ENCODE measurements around the gene BCL2L15. TPM values are rescaled to one million over a fixed set of nuclear protein-coding genes. Genes with fewer than 3 reads are reported as not detected.

The BCL2L15 gene
- total RNA-seq, 1 experiment from 2014 or later: 0.09 TPM

- intact Hi-C loops (cut with micrococcal nuclease; ENCODE audit: unreplicated experiment): no loop called here
- DNase-seq: no peak
- Histone ChIP-seq H3K36me3 (ENCODE audit: control insufficient read depth, insufficient read depth, low read length) (no peaks in the 10 kb centered on the region), H3K27me3 (replicated peaks; ENCODE audit: control insufficient read depth, insufficient read depth, low read length) (no peaks in the 10 kb centered on the region), H3K4me1 (no peaks in the 10 kb centered on the region), H3K9me3 (no peaks in the 10 kb centered on the region), H3K4me3 (ENCODE audit: low read depth, low read length) (no peak overlapping the region)
- Mint-ChIP-seq H3K4me3 (ENCODE audit: unreplicated experiment) (no peak overlapping the region), H3K27ac (ENCODE audit: unreplicated experiment) (no peak overlapping the region), H3K36me3 (ENCODE audit: insufficient read depth, unreplicated experiment) (no peaks in the 10 kb centered on the region), H3K4me1 (ENCODE audit: low read depth, unreplicated experiment) (no peaks in the 10 kb centered on the region), H3K27me3 (ENCODE audit: insufficient read depth, unreplicated experiment) (no peaks in the 10 kb centered on the region), H3K9me3 (ENCODE audit: unreplicated experiment) (no peaks in the 10 kb centered on the region)
- no TSS peak for BruUV-seq (replicated peaks)
- POLR2A ChIA-PET: no interaction called here
- CTCF ChIA-PET: no interaction called here
- TF ChIP-seq, protein P1, sequence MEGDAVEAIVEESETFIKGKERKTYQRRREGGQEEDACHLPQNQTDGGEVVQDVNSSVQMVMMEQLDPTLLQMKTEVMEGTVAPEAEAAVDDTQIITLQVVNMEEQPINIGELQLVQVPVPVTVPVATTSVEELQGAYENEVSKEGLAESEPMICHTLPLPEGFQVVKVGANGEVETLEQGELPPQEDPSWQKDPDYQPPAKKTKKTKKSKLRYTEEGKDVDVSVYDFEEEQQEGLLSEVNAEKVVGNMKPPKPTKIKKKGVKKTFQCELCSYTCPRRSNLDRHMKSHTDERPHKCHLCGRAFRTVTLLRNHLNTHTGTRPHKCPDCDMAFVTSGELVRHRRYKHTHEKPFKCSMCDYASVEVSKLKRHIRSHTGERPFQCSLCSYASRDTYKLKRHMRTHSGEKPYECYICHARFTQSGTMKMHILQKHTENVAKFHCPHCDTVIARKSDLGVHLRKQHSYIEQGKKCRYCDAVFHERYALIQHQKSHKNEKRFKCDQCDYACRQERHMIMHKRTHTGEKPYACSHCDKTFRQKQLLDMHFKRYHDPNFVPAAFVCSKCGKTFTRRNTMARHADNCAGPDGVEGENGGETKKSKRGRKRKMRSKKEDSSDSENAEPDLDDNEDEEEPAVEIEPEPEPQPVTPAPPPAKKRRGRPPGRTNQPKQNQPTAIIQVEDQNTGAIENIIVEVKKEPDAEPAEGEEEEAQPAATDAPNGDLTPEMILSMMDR (IDR thresholded peaks at IDR 0.05; ENCODE audit: insufficient read depth in 1 of 2, low read depth in 1 of 2, low read length in 1 of 2, severe bottlenecking in 1 of 2, unreplicated experiment in 1 of 2): no peak
Measured at GRCh38 chr1:113870778-113871177, 16.6 kb downstream of the BCL2L15 start.

DNA sequence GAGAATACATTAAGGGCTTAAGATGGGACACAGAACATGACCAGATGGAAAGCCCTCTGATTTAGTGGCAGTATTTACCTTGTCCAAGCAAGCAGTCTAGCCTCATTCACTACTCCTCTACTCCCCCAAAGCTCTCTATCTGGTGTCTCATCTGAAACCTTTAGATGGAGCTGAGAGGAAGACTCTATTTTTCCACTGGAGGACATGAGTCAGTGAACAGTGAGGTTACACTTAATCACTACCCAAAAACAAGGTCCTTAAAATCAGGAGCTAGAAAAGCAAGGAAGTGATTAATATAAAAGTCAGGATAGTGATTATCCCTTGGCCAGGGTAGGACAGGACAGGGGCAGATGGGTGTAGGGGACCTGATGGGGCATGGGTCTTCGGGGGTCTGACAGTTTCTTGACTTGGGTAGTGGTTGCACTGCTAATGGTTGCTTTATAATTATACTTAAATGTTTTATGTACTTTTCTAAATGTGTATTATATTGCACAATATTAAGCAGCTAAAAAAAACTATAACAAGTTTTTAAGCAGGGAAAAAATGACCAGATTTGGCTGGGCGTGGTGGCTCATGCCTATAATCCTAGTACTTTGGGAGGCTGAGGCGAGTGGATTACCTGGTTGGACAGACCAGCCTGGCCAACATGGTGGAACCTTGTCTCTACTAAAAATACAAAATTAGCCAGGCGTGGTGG is 18.8 kb downstream of the BCL2L15 start:
- Histone ChIP-seq H3K27me3 (replicated peaks; ENCODE audit: control insufficient read depth, insufficient read depth, low read length) (no peaks in the 10 kb centered on the region), H3K4me3 (ENCODE audit: low read depth, low read length) (no peak overlapping the region), H3K36me3 (ENCODE audit: control insufficient read depth, insufficient read depth, low read length) (no peaks in the 10 kb centered on the region), H3K4me1 (no peaks in the 10 kb centered on the region), H3K9me3 (no peaks in the 10 kb centered on the region)
- Mint-ChIP-seq H3K36me3 (ENCODE audit: insufficient read depth, unreplicated experiment) (no peaks in the 10 kb centered on the region), H3K27ac (ENCODE audit: unreplicated experiment) (no peak overlapping the region), H3K9me3 (ENCODE audit: unreplicated experiment) (no peaks in the 10 kb centered on the region), H3K4me3 (ENCODE audit: unreplicated experiment) (no peak overlapping the region), H3K4me1 (ENCODE audit: low read depth, unreplicated experiment) (no peaks in the 10 kb centered on the region), H3K27me3 (ENCODE audit: insufficient read depth, unreplicated experiment) (no peaks in the 10 kb centered on the region)
- intact Hi-C loops (cut with micrococcal nuclease; ENCODE audit: unreplicated experiment): no loop called here
- DNase-seq: no peak
- BruUV-seq (replicated peaks): no TSS peak
- POLR2A ChIA-PET: no interaction called here
- TF ChIP-seq, protein P1 (IDR thresholded peaks at IDR 0.05; ENCODE audit: insufficient read depth in 1 of 2, low read depth in 1 of 2, low read length in 1 of 2, severe bottlenecking in 1 of 2, unreplicated experiment in 1 of 2): no peak
- CTCF ChIA-PET: no interaction called here

- H3K27me3 Mint-ChIP-seq (ENCODE audit: insufficient read depth, unreplicated experiment): no peaks in the 10 kb centered on the region
- Histone ChIP-seq H3K27me3 (replicated peaks; ENCODE audit: control insufficient read depth, insufficient read depth, low read length) (no peaks in the 10 kb centered on the region), H3K4me3 (ENCODE audit: low read depth, low read length) (no peak overlapping the region), H3K4me1 (no peaks in the 10 kb centered on the region), H3K9me3 (no peaks in the 10 kb centered on the region), H3K36me3 (ENCODE audit: control insufficient read depth, insufficient read depth, low read length) (no peaks in the 10 kb centered on the region)
- no TSS peak for BruUV-seq (replicated peaks)
- no peaks in the 10 kb centered on the region for H3K9me3 Mint-ChIP-seq (ENCODE audit: unreplicated experiment)
- TF ChIP-seq, protein P1 (IDR thresholded peaks at IDR 0.05; ENCODE audit: insufficient read depth in 1 of 2, low read depth in 1 of 2, low read length in 1 of 2, severe bottlenecking in 1 of 2, unreplicated experiment in 1 of 2): no peak
- no peak overlapping the region for H3K4me3 Mint-ChIP-seq (ENCODE audit: unreplicated experiment)
- no peaks in the 10 kb centered on the region for H3K4me1 Mint-ChIP-seq (ENCODE audit: low read depth, unreplicated experiment)
- intact Hi-C loops (cut with micrococcal nuclease; ENCODE audit: unreplicated experiment): no loop called here
- no peak for DNase-seq
- CTCF ChIA-PET: no interaction called here
- POLR2A ChIA-PET: no interaction called here
- no peaks in the 10 kb centered on the region for H3K36me3 Mint-ChIP-seq (ENCODE audit: insufficient read depth, unreplicated experiment)
- H3K27ac Mint-ChIP-seq (ENCODE audit: unreplicated experiment): no peak overlapping the region
Measured at GRCh38 chr1:113861641-113862040, 25.7 kb downstream of the BCL2L15 start.

Measured in Caco-2 (cell line).